Glutamatergic neuron (in vitro differentiated cells): Measurements from ENCODE around the gene MID1. TPM values are rescaled to one million over a fixed set of nuclear protein-coding genes. Genes with fewer than 3 reads are reported as not detected.

Source experiments
- DNase-seq: peaks from one replicate; pipeline ENCODE4 v3.0.0; 2022
- H3K27ac Mint-ChIP-seq: one replicate; pipeline ENCODE4 v1.8.0; 2020; ENCODE audit warnings: mild to moderate bottlenecking, mixed read lengths, inconsistent platforms; ENCODE audit not compliant: unreplicated experiment
- H3K27me3 Mint-ChIP-seq: one replicate; pipeline ENCODE4 v1.8.0; 2020; ENCODE audit warnings: mild to moderate bottlenecking, moderate library complexity, mixed read lengths, inconsistent platforms; ENCODE audit not compliant: unreplicated experiment
- H3K36me3 Mint-ChIP-seq: one replicate; pipeline ENCODE4 v1.8.0; 2020; ENCODE audit warnings: mild to moderate bottlenecking, mixed read lengths, inconsistent platforms; ENCODE audit not compliant: unreplicated experiment
- H3K4me1 Mint-ChIP-seq: one replicate; pipeline ENCODE4 v1.8.0; 2020; ENCODE audit warnings: mild to moderate bottlenecking, low read depth, mixed read lengths, inconsistent platforms; ENCODE audit not compliant: unreplicated experiment
- H3K4me3 Mint-ChIP-seq: one replicate; pipeline ENCODE4 v1.8.0; 2020; ENCODE audit warnings: mild to moderate bottlenecking, mixed read lengths, inconsistent platforms; ENCODE audit not compliant: unreplicated experiment
- H3K9me3 Mint-ChIP-seq: one replicate; pipeline ENCODE4 v1.8.0; 2020; ENCODE audit warnings: mild to moderate bottlenecking, moderate library complexity, mixed read lengths, inconsistent platforms; ENCODE audit not compliant: unreplicated experiment
- CTCF ChIP-seq: fragments of 200-600 bp; sonication (generic); IDR thresholded peaks from one replicate; pipeline ENCODE4 v1.5.0; 2021; ENCODE audit not compliant: partially characterized antibody, unreplicated experiment
- total RNA-seq: library from RNA; stranded (reverse); fragmentation: NEBNext Ultra II Directional; extraction: Animal tissue kit (Norgen Biotek cat#: 25700); gene quantifications from one replicate; pipeline ENCODE4 v1.2.1, GENCODE V29; 2021; ENCODE audit not compliant: unreplicated experiment

MID1 gene
- total RNA-seq, 1 donor from 2014 or later = 9.2 TPM

GRCh38 chrX:10603612-10604011, 16.8 kb downstream of the MID1 start:
- H3K4me3 Mint-ChIP-seq = no peak overlapping the region
- no peak for DNase-seq
- peaks cover 3% of the 10 kb centered on the region for H3K4me1 Mint-ChIP-seq
- no peak for TF ChIP-seq CTCF
- no peak overlapping the region for H3K27ac Mint-ChIP-seq
- H3K9me3 Mint-ChIP-seq = no peaks in the 10 kb centered on the region
- H3K27me3 Mint-ChIP-seq = no peaks in the 10 kb centered on the region
- no peaks in the 10 kb centered on the region for H3K36me3 Mint-ChIP-seq

- Mint-ChIP-seq H3K27me3 (no peaks in the 10 kb centered on the region), H3K36me3 (no peaks in the 10 kb centered on the region), H3K27ac (no peak overlapping the region), H3K4me1 (peaks cover 3% of the 10 kb centered on the region), H3K9me3 (no peaks in the 10 kb centered on the region), H3K4me3 (no peak overlapping the region)
- DNase-seq = no peak
- no peak for TF ChIP-seq CTCF
Measured at GRCh38 chrX:10602646-10603045, 17.7 kb downstream of the MID1 start.

DNA sequence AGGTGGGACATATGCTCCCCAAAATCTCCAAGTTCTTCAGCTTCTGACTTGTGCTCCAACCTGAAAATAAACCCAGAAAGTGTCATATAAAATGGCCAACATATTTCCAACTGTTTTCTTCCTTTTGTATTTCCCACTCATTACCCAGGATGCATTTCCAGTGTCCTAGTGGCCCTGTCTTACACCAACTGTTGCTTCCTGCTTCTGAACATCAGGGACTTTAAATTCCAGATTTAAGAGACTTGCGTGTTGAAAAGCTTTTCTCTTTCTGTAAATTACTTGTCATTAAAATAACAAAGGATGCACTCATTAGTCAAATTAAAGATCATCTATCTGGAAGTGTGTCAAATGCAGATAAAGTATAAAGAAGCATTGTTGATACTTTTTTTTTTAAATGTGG, 19.9 kb downstream of the MID1 start:
- no peaks in the 10 kb centered on the region for H3K36me3 Mint-ChIP-seq
- DNase-seq = no peak
- TF ChIP-seq CTCF = no peak
- H3K4me3 Mint-ChIP-seq = no peak overlapping the region
- H3K27me3 Mint-ChIP-seq = no peaks in the 10 kb centered on the region
- no peaks in the 10 kb centered on the region for H3K9me3 Mint-ChIP-seq
- peaks cover 3% of the 10 kb centered on the region for H3K4me1 Mint-ChIP-seq
- H3K27ac Mint-ChIP-seq = no peak overlapping the region

DNA sequence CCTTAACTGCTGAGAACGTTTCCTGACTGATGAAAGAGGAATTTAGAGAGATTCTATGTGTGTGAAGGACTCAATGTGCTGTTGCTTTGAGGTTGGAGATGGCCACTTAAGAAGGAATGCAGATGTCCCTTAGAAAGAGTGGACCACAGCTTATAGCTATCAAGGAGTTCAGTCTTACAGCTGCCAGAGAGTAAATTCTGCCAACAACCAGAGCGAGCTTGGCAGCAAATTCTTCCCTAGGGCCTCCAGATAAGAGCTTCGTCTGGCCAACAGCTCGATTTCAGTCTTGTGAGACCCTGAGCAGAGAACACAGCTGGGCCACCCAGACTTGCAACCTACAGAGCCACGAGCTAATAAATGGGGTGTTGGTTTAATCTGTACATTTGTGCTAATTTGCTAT, 21.8 kb downstream of the MID1 start:
- peaks cover 1% of the 10 kb centered on the region for H3K27me3 Mint-ChIP-seq
- H3K4me1 Mint-ChIP-seq = peaks cover 3% of the 10 kb centered on the region
- no peaks in the 10 kb centered on the region for H3K9me3 Mint-ChIP-seq
- no peak overlapping the region for H3K27ac Mint-ChIP-seq
- H3K4me3 Mint-ChIP-seq = no peak overlapping the region
- no peak for DNase-seq
- no peak for TF ChIP-seq CTCF
- no peaks in the 10 kb centered on the region for H3K36me3 Mint-ChIP-seq

DNA sequence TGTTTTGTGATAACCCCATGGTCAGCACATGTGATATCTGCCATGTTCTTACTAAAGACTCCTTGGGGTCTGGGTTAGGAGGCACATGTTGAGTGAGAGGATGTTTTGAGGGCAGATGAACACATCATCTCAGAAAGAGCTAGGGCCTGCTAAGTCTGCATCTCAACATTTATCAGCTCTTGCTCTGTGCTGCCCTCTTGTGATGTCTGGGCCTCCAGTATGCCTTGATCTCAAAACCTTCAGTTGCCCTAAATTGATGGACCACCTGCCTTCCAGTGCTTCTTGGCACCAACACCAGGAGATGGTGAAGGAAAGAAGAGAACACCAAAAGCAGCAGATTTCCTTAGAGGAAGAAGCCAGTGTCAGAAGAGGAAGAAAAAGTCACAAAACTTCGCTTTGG, 22.5 kb downstream of the MID1 start:
- Mint-ChIP-seq H3K27ac (no peak overlapping the region), H3K9me3 (no peaks in the 10 kb centered on the region), H3K4me3 (no peak overlapping the region), H3K27me3 (peaks cover 1% of the 10 kb centered on the region), H3K4me1 (peaks cover 3% of the 10 kb centered on the region), H3K36me3 (no peaks in the 10 kb centered on the region)
- TF ChIP-seq CTCF = no peak
- peak; percentile 31 for DNase-seq
